ENCODE measurements around the gene KLF18. TPM values are rescaled to one million over a fixed set of nuclear protein-coding genes. Genes with fewer than 3 reads are reported as not detected.
A peak's percentile ranks its signal among the peaks of the same experiment; 100 is the strongest.

Gene KLF18
- total and polyA plus RNA-seq, 10 donors = not detected

DNA sequence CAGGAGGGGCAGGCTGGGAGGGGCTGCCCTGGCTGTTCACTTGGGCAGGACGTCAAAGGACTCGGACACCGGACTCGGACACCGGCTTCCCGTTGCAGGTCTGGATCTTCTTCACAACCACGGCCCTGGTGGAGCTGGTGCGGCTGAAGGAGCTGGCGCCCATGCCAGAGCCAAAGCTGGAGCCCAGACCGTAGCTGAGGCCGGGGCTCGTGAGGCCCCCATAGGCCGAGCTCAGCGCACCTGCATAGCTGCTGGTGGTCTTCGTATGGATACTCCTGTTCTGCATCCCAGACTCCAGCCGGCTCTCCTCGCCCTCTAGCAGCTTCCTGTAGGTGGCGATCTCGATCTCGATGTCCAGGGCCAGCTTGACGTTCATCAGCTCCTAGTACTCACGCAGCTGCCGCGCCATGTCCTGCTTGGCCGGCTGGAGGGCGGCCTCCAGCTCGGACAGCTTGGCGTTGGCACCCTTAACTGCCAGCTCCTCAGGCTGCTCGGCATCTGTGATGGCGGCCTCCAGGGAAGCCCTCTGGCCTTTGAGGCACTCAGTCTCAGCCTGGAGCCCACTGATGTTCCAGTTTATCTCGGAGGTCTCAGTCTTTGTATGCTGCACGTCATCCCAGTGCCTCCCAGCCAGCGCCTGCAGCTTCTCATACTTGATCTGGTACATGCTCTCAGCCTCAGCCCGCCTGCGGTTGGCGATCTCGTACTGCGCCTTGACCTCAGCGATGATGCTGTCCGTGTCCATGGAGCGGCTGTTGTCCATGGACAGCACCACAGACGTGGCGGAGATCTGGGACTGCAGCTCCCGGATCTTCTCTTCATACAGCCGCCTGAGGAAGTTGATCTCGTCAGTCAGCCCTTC, 37.9 kb downstream of the KLF18 start:
- Histone ChIP-seq H3K36me3 (no peaks in the 10 kb centered on the region), H3K9me3 (no peaks in the 10 kb centered on the region), H3K27me3 (replicated peaks in 1 of 7) (peaks cover 0 to 36% (median 0%) of the 10 kb centered on the region in 7 donors), H3K27ac (no peak overlapping the region), H3K4me3 (no peak overlapping the region), H3K4me1 (no peaks in the 10 kb centered on the region)
- WGBS, 5 donors = 76 to 83% (median 82%) methylated on average over 20 to 46 of the region's 46 CpGs
- TF ChIP-seq, protein P1, sequence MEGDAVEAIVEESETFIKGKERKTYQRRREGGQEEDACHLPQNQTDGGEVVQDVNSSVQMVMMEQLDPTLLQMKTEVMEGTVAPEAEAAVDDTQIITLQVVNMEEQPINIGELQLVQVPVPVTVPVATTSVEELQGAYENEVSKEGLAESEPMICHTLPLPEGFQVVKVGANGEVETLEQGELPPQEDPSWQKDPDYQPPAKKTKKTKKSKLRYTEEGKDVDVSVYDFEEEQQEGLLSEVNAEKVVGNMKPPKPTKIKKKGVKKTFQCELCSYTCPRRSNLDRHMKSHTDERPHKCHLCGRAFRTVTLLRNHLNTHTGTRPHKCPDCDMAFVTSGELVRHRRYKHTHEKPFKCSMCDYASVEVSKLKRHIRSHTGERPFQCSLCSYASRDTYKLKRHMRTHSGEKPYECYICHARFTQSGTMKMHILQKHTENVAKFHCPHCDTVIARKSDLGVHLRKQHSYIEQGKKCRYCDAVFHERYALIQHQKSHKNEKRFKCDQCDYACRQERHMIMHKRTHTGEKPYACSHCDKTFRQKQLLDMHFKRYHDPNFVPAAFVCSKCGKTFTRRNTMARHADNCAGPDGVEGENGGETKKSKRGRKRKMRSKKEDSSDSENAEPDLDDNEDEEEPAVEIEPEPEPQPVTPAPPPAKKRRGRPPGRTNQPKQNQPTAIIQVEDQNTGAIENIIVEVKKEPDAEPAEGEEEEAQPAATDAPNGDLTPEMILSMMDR (IDR thresholded peaks at IDR 0.05 in 8 of 11, conservative IDR thresholded peaks at IDR 0.05 in 3 of 11) = no peak
- no peak for TF ChIP-seq POLR2A (IDR thresholded peaks at IDR 0.05)
- DNase-seq = peak; percentile 75
- intact Hi-C loops (cut with DNase I; ENCODE audit: low total_unique reads) = no loop called here

DNA sequence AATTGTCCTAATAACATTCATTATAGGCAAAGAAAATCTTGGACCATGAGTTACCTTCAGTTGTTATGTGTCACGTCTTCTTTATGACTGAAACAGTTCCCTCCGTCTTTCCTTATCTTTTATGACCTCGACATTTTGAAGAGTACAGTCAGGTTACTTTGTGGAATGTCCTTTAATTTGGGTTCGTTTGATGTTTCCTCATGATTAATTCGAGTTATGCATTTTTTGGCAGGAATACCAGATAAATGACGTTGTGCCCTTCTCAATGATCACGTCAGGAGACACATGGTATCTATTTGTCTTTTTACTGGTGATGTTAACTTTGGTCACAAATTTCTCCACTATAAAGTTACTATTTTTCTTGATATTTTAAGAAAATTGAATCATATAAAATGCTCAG, 40.1 kb downstream of the KLF18 start:
- Histone ChIP-seq H3K27ac (no peak overlapping the region), H3K36me3 (no peaks in the 10 kb centered on the region), H3K4me3 (no peak overlapping the region), H3K9me3 (peaks cover 0 to 10% (median 0%) of the 10 kb centered on the region in 8 donors), H3K27me3 (replicated peaks in 1 of 7) (peaks cover 0 to 21% (median 0%) of the 10 kb centered on the region in 7 donors), H3K4me1 (no peaks in the 10 kb centered on the region)
- DNase-seq = no peak
- TF ChIP-seq POLR2AphosphoS5 (IDR thresholded peaks at IDR 0.05) (no peak), POLR2A (IDR thresholded peaks at IDR 0.05) (no peak)
- TF ChIP-seq, protein P1 (IDR thresholded peaks at IDR 0.05 in 8 of 11, conservative IDR thresholded peaks at IDR 0.05 in 3 of 11) = no peak
- 71 to 84% (median 77%) methylated on average over 7 of the region's 7 CpGs for WGBS, 5 donors
- intact Hi-C loops (cut with DNase I; ENCODE audit: low total_unique reads) = no loop called here

DNA sequence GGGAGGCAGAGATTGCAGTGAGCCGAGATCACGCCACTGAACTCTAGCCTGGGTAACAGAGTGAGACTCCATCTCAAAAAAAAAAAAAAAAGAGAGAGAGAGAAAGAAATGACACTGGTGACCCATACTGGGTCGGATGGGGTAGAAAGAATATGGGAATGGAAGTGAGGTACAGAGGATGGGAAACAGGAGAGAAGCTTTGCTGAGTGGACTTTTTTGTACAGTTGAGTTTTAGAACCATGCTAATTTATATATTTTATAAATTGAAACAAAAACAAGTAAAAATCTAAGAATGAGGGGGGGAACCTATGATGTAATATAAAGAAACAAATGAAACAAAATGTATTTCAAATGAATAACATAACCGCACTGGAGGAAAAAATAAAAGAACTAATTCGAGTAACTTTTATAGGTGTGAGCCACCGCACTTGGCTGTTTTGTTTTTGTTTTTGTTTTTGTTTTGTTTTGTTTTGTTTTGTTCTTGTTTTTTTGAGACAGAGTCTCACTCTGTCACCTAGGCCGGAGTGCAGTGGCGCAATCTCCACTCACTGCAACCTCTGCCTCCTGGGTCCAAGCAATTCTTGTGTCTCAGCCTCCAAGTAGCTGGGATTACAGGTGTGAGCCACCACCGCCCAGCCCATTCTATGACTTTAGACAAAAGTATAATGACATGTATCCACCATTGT, 41.1 kb downstream of the KLF18 start:
- peaks cover 0 to 13% (median 0%) of the 10 kb centered on the region in 7 donors for H3K27me3 ChIP-seq (replicated peaks in 1 of 7)
- H3K4me3 ChIP-seq = no peak overlapping the region
- H3K27ac ChIP-seq = no peak overlapping the region
- no peaks in the 10 kb centered on the region for H3K4me1 ChIP-seq
- no peak for DNase-seq
- intact Hi-C loops (cut with DNase I; ENCODE audit: low total_unique reads) = no loop called here
- WGBS, 5 donors = 84 to 90% (median 86%) methylated on average over 9 of the region's 9 CpGs
- no peak for TF ChIP-seq POLR2AphosphoS5 (IDR thresholded peaks at IDR 0.05)
- H3K36me3 ChIP-seq = no peaks in the 10 kb centered on the region
- peaks cover 0 to 10% (median 0%) of the 10 kb centered on the region in 8 donors for H3K9me3 ChIP-seq

DNA sequence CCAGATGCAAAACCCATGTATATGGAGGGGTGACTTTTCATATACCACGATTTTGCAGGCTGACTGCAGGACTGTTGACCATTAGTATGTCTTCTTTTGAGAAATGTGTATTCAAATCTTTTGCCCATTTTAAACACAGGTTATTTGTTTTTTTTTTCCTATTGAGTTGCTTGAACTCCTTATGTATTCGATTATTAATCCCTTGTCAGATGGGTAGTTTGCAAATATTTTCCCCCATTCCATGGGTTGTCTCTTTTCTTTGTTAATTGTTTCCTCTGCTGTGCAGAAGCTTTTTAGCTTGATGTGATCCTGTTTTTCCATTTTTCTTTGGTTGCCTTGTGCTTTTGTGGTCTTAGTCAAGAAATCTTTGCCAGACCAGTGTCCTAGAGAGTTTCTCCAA, 47.4 kb downstream of the KLF18 start:
- 84 to 90% (median 86%) methylated on average over 2 of the region's 2 CpGs for WGBS, 5 donors
- TF ChIP-seq POLR2AphosphoS5 (IDR thresholded peaks at IDR 0.05) = no peak
- TF ChIP-seq, protein P1 (IDR thresholded peaks at IDR 0.05 in 8 of 11, conservative IDR thresholded peaks at IDR 0.05 in 3 of 11) = no peak
- no peak for TF ChIP-seq POLR2A (IDR thresholded peaks at IDR 0.05)
- no peak overlapping the region for H3K27ac ChIP-seq
- DNase-seq = no peak
- peaks cover 0 to 10% (median 0%) of the 10 kb centered on the region in 8 donors for H3K9me3 ChIP-seq
- no peaks in the 10 kb centered on the region for H3K36me3 ChIP-seq
- intact Hi-C loops (cut with DNase I; ENCODE audit: low total_unique reads) = no loop called here
- H3K27me3 ChIP-seq (replicated peaks in 1 of 7) = no peaks in the 10 kb centered on the region
- no peaks in the 10 kb centered on the region for H3K4me1 ChIP-seq
- H3K4me3 ChIP-seq = no peak overlapping the region
